NCI-H446 (cell line): Measurements from ENCODE around the gene RIN3.
"Not testable (repeated sequence)": the region's sequence is repeated elsewhere in the genome, so short reads cannot be mapped to it uniquely, and the experiment has no call there.

Source experiments
- DNase-seq, 2 experiments: peaks; one replicate each; lab custom pipeline; 2025; lab: John Stamatoyannopoulos, UW

Gene RIN3

DNA sequence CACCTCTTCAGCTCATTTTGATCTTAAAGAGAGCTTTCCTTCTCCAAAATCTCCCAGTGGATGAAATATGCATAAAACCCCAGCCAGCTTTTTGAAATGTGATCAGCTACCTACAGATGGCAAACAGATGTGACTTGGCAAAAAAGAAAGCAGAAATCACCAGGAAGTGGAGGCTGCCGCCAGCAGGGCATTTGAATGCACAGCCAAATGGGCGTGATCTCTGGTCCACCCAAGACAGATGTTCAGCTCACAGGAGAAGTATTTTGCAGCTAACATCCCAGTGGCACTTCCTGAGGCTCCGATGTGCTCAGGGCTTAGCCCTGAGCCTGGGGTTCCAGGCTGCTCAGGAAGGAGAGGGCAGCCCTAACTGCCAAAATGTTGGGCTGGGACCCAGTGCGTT lies 156.6 kb downstream of the RIN3 start:
- no peak for DNase-seq

DNA sequence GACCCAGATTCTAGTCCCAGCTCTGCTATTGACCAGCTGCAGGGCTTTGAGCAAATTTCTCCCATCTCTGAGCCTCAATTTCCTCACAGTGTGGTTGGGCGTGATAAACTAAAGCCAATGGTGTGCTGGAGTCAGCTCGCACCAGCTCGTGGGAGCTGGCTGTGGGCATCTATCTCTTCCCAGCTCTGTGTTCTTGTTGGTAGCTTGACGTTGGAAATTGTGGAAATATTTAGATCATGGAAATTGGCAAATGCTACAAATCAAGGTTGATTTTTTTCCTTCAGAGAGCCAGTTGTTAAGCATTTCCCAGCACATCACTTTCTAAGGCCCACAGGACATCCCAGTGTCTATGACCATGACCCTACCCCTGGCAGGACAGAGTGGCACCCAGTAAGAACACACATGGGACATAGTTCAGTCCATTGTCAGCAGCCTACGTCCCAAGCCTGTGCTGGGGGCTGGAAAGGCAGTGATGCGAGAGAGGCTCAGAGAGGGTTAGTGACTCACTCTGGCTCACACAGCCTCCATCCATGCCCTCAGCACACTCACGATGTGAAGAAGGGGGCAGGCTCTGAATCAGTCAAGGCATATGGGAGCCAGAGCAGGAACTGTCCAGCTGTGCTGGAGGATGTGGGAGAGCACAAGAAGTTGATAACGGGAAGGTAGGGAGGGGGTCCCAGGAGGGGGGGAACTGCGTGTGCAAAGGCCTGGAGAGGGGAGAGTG lies 157.2 kb downstream of the RIN3 start:
- DNase-seq, result no peak

DNA sequence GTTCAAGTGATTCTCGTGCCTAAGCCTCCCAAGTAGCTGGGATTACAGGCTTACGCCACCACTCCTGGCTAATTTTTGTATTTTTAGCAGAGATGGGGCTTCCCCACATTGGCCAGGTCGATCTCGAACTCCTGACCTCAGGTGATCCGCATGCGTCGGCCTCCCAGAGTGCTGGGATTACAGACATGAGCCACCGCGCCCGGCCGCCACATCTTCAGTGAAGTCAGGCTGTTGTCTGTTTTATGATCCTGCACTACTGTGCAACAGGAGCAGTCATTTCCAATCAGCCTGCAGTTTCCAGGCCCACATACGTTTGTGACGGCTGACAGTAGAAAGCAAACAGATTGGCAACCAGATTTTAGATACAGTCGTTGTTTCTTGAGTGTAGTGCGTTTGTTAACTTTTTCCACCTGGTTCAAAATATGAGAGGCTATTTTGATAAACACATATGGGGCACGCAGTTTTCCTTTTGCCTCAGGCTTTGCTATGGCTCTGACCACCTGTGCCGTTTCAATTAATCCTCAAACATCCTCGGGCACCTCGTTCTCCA lies 160.1 kb downstream of the RIN3 start:
- DNase-seq, result no peak

DNA sequence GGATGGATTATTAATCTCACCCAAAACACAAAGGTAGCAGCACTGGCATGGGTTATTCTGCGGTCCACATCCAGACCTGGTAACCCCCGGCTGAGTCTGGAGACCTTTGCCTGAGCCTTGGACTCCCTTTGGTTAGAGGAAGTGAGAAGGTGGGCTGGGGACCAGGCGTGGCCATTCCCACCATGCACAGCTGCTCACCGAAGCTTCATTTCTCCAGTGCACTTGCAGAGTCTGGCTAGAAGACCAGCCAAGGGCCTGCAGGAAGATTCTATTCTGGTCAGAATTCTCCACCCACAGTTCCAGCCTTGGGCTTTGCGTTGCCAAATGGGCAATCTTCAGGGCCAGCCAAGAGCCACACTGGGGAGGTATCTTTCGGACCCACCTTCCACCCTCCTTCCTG lies 161.8 kb downstream of the RIN3 start:
- DNase-seq, result no peak

DNA sequence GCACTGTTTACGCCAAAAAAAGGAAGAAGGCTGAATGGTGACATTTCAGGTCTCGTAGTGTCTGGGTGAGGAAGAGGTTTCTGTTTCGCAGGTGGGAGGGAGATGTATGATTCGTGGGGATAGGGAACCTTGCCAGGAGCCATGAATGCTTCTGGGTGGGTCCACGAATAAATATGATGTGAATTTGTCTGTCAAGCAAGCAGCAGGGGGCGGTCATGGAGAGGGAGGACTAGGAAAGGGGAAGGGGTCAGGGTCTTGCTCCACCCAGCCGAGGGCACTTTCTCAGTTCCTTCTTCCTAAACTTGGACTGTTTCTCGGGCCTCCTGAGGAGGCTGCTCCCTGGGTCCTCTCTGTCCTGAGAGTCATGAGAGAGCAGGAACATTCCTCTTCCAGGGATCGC lies 162.4 kb downstream of the RIN3 start:
- DNase-seq, result no peak

DNA sequence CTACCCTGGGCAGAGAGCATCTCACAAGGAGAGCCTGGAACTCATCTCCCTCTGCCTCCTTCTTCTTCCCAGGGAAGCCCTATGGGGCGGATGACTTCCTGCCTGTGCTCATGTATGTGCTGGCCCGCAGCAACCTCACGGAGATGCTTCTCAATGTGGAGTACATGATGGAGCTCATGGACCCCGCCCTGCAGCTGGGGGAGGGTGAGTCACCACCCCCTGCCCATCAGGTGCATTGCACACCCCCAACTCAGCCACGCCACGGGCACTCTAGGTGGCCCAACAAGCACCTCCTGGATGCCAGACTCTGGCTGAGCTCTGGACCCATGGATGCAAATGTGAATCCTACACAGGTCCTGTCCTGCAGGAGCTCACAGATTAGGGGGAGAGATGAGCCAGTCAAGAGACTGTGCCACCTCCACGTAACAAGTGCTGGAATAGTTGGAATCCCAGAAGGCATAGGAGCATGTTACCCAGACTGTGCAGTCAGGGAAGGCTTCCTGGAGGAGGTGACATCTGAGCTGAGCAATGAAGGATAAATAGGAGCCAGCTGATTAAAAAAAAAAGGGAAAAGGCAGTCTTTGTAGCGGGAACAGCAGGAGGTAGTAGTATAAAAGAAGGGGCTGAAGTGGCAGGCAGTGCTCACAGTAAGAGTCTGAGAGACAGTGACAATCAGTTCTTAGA lies 163.0 kb downstream of the RIN3 start:
- DNase-seq, result no peak

DNA sequence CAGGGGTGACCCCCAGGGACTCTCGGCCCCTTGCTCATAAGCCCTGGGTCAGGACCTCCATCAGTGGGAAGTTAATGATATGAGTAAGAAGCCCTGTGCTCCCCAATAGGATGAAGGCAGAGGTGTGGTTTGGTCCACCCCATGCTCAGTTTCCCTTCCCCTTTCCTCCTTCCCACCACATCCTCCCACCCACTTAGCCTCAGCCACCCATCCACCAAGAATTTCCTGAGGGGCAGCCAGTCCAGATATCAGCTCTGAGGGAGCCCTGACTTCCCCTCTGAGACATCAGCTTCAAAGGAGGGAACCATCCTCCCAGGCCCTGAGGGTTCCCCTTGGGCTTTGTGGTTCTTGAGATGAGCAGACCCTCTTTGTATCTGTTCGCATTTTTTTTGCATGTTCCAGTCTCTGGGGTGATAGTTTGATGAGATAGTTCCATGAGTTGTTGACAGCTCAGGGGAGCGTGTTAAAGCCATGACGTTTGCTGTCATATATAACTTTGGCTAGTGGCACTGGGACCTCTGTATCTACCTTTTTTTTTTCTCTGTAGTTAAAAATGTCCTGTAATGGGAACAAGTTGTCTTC lies 163.6 kb downstream of the RIN3 start:
- DNase-seq, result no peak

DNA sequence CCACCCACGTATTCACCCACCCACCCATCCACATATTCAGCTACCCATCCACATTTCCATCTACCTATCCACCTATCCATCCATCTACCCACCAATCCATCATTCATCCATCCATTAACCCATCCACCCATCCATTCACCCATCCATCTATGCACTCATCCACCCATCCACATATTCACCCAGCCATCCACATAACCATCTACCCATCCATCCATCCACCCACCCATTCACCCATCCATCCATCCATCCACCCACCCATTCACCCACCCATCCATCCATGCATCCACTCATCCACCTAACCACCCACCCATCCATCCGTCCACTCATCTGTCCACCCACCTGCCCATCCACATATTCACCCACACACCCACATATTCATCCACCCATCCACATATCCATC lies 164.4 kb downstream of the RIN3 start:
- no peak for DNase-seq

DNA sequence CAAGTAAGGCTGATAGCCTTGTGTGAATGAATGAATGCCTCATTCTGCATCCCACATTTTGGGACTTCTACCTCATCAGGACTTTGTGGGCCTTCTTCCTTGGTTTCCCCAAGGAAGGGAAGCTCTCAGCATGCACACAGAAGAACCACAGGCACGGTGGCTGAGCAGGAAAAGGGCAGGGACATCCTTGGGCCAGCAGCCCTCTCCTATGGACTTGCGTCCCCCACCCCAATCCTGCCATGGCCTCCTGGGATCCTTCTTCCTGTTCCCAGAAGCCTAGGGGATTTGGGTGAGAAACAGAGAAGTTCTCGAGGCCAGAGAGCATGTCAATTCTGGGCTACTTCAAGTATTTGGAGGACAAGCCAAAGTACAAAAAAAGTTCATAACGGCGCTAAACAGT lies 165.2 kb downstream of the RIN3 start:
- DNase-seq, result no peak

DNA sequence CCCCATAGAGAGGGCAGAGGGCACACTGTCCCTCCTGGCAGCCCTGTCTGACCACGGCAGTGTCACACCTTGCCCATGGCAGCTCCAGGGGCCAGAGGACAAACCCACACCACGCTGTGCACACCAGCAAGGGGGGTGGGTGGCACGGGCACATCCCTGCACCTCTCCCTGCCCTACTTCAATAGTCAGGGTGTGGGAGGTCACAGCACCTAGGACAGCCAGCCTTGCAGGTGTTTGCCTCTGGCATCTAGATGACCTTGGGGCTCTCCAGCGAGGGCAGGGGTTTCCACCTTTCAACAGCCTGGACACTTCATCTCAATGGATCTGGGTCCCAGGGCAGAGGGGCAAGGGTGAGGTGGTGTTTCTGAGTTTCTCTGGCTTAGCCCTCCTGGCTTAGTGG lies 165.7 kb downstream of the RIN3 start:
- no peak for DNase-seq

DNA sequence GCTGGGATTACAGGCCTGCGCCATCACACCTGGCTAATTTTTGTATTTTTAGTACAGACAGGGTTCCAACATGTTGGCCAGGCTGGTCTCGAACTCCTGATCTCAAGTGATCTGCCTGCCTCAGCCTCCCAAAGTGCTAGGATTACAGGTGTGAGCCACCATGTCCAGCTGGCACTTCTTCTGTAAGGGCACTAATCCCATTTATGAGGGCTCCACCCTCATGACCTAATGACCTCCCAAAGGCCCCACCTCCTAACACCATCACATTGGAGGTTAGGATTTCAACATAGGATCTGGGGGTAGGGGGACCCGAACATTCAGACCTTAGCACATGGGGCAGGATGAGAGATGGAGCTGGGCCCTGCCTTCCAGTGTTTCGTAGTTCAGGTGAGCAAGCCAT lies 166.7 kb downstream of the RIN3 start:
- DNase-seq, result not testable (repeated sequence)

DNA sequence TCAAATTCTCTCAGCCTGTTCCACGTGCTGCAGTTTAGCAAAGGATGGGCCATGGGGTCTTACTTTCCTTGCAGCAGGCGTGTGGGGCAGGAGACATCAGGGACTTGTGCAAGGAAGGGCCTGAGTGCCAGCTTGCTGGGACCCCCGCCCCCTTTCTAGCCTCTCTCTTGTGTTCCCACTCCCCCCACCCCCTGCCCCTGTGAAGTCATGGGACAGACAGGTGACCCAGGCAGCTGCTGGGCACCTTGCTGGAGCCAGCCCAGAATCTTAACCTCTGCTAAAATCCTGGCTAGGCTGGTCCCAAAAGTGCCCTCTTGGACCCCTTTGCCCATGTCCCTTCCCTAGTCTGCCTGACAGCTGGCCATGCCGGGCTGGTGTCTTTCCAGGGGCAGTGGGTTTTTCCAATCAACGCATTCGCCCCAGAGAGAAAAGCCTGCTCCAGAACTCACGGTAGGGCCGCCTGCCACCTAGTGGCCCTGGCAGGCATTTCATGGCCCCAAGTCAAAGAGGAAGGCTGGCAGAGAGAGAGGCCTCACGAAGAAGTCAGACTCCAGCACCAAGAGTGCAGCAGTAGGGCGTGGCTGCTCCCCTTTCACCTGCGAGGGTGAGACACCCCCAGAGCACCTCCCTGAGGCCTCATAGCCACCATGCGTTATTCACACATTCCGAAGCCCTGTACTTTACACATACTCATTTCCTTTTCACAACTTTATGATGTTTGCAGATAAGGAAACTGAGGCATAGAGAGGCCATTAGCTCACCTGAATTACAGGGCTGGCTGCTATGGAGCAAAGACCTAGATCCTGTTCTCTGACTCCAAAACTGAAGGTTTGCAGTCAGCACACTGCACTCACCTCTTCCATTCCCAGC lies 167.4 kb downstream of the RIN3 start:
- DNase-seq, result peak; percentile 72 to 83

DNA sequence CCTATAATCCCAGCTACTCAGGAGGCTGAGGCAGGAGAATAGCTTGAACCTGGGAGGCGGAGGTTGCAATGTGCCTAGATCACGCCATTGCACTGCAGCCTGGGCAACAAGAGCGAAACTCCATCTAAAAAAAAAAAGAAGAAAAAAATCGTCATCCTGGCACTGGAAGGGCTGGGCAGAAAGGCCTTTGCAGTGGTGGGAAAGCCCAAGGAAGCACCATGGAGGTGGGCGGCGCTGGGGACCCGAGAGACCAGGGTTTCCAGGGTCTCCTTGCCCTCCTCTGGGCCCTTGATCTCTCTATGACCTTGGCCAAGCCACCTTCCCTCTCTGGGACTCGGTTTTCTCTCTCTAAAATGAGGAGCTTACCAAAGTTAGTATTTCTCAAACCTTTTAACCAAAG lies 169.5 kb downstream of the RIN3 start:
- DNase-seq, result no peak

DNA sequence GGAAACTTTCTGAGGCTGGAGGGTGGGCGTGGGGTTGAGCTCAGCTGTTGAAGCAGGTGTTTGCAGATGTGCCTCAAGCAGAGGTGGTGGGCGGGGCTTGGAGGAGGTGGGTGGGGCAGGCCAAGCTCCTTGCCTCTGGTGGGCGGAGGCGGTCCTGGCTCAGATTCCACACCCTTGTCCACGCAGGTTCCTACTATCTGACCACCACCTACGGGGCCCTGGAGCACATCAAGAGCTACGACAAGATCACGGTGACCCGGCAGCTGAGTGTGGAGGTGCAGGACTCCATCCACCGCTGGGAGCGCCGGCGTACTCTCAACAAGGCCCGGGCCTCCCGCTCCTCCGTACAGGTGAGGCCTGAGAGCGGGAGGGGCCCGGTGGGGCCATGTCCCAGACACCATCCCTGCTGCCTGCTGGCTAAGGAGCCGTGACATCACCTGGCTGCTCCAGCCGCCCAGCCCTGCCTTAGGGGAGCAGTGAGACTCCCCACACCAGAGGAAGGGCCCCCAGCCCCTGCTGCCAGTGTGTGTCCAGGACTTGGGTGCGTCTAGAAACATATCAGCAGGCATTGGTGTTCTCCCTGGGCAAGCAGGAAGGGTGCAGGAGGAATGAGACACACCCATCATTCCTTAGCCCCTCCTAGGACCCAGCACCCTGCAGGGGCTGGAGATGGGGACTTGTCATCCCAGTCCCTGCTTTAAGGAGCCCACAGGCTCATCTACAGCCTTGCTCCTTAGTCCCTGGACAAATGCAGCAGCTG lies 171.4 kb downstream of the RIN3 start:
- DNase-seq, result no peak

DNA sequence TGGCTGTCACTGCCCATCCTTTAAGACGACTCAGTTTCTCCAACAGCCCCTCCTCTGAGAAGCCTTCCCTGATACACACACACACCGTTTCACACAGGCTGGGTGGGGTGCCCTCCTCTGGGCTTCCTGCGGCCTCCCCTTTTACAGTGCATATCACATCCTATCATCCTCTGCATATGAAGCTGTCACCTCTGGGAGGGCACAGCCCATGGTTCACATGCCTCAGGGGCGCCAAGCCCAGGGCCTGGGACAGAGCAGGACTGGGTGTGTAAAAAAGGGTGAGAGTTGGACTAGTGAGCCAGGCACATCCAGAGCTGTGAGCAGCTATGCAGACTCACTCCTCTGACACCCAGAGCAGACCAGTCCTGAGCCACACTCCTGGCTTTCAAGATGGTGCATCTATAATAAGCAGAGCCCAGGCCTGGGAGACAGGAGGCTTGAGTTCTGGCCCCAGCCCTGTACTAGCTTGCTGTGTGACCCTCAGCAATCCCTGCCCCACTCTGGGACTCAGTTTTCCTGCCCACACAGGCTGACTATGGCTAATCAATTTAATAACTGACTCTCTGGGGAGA lies 172.3 kb downstream of the RIN3 start:
- no peak for DNase-seq

DNA sequence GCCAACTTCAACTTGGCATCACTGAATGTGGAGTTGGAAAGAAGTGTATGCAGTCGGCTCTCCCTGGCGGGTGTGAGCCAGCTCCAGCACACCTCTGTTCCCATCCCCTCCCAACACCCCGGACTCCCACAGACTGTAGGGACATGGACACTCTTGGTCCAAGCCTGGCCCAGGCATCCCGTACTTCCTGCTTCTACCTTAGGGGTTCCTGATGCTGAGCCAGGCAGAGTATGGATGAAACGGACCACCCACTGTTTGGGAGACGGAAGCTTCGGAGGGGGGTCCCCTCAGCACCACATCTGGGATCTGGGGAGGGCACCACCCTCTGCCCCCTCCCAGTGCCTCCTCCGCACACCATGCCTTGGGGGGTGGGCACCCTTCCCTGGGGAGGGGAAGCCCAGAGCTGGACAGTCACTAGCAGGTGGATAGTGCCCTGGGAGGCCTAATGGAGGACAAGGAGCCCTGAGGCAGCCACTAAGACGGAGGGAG lies 172.9 kb downstream of the RIN3 start:
- DNase-seq, result no peak

DNA sequence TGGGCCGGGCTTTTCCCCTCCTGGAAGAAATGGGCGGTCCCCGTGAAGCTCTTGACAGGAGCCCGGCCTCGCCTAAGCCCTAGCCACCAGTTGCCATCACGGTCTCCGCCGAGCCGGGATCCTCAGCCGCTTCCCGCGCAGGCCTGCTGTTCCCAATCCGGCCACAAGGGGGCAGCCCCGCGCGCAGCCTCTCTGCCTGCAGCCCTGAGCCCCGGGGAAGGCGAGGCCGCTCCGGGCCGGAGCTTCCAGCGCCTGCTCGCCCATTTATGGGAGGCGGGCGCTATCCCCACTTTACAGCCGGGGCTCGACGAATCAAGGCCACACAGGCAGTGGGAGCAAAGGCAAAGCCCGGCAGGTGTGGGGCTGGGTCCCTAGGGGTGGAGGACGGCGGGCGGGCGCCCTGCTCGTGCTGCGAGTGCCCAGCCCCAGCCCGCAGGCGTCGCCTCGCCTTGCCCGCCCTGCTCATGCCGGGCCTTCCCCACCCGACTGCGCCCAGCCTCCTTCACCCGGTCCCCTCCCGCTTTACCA lies 173.4 kb downstream of the RIN3 start:
- DNase-seq, result peak; percentile 30 to 88

DNA sequence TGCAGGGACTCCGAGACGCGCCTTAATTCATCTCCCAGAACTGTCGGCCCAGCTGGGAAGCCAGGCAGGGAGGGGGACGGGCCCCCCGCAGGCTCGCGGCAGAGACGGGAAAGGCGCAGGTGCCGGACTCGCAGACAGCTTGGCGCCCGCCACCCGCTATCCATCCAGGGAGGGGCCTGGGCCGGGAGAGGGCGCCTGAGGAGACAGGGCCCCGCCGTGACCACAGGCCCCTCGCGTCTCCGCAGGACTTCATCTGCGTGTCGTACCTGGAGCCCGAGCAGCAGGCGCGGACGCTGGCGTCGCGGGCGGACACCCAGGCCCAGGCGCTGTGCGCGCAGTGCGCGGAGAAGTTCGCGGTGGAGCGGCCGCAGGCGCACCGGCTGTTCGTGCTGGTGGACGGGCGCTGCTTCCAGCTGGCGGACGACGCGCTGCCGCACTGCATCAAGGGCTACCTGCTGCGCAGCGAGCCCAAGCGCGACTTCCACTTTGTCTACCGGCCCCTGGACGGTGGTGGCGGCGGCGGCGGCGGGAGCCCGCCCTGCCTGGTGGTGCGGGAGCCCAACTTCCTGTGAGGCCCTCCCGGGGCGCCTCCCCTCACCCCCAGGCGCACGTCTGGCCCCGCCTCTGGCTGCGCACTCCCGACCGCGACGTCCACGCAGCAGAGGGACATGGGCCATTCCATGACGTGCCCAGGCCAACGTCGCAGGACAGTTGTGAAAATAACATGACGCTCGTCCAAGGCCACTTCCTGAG lies 174.3 kb downstream of the RIN3 start:
- DNase-seq, result no peak

DNA sequence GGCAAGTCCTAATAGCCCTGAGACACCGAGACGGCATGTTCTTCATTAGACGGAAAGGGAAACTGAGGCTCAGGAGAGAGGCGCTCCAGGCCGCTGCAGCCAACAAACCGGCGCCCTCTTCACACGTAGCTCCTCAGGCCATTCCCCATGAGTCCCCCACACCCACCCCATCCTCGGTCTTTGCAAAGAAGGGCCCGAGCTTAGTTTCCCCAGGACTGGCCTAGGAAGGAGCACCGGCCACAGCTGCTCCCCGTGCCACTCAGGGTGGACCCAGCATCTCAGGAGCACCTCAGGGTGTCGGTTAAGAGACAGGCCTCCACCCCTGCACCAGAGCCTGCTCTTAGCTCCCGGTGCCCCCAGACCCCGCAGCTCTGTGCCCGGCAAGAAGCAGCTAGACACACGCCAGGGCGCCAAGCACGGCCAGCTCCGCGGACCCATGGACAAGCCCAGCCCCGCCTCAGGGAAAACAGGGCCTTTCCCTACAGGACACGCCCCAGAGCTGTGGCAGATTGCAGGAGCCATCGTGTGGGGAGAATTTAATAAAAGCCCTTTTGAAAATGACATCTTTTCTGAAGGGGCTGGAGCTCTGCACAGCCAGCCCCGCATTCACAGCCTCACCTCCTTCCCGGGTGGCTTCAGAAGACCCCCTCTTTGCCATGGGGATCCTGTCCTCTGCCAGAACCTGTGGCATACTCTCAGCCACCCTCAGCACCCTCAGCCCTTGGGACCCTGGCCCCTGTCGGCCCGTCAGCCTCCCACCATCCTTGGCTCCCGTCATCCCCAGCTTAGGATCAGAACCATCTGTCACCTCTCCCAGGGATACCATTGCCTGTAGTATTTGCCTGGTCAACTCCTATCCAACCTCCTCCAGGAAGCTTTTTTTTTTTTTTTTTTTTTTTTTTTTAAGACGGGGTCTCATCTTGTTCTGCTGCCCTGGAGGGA lies 175.1 kb downstream of the RIN3 start:
- no peak for DNase-seq
